Stimulated activated CD4-positive, alpha-beta T cell treated with anti-CD3 and anti-CD28 coated beads, Interleukin-15, amount 100 ng/mL, for 24 hours (primary cell): ENCODE measurements around the gene HDAC4.

Source experiments
- DNase-seq: peaks from one replicate; pipeline ENCODE4 v3.0.0-alpha.2; 2020

The HDAC4 gene

DNA sequence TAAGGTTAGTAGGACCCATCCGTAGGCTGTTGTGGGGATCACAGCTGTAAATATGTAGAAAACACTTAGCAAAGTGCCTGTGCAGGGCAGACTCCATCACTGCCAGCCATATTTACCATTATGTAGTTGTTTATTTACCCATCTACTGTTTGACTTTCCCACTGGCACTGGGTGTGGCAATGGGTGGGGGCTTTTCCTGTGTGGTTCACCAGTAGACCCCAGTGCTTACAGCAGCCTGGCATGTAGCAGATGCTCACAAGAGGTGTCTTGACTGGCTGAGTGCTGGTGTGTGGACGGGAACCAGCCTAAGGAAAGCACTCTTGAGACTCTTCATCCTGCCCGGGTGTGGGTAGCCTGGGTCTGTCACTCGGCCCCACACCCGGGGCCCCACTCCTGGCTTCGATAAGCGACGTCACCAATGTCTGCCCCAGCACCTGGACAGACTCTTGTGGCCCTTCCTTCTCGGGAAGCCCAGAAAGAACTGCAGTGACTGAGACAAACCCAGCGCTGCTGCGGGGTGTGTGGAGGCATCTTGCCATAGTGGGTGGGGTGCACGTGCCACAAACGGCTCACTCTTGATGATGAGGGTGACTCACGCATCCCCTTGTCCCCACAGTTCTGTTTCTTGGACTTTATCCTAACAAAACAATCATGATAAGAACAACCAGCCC is 78.3 kb downstream of the HDAC4 start:
- peak; percentile 32 for DNase-seq

- DNase-seq, result peak; percentile 70
Observed at GRCh38 chr2:239321596-239322415, 79.0 kb downstream of the HDAC4 start.

- no peak for DNase-seq
Observed at GRCh38 chr2:239318790-239319661, 81.8 kb downstream of the HDAC4 start.

- no peak for DNase-seq
Observed at GRCh38 chr2:239318151-239318611, 82.6 kb downstream of the HDAC4 start.

DNA sequence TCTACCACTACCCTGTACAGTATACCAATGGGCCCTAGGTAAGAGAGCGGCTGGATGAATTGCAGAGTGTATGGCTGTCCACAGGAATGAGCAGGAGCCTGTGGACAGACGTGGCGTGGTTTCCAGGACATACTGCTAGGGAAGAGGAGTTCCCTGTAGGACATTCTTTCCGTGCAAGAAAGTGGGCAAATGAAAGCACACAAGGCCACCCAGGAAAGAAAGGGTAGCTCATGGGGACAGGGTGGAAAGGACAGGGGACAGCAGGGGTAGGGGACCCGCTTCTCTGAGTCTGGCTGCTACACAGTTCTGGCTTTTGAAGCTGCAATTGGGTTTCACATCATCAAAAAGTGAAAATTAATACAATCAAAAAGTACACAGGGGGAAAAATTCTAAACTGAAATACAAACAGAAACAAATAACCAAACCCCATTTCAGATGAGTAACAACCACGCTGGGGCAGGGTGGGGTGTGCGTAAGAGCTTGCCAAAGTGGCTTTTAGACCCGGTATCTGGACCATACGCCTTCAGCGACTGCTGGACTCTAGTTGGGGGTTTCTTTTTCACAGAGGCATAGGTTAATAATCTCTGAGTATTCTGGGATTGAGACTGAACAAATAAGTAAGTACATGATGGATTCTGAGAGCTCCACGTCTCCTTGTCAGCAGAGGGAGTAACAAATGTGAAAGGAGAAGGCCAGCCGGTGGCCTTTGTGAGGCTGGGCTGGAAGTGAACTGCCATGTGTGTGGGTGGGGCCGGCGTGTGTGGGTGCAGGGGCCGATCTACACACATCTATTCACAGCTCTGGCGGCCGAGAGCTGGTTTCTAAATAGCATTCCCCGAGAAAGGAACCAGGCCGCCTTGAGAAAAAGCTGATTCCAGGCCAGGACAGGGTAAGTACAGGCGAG is 84.0 kb downstream of the HDAC4 start:
- DNase-seq, result no peak

GRCh38 chr2:239315308-239315707 is 85.5 kb downstream of the HDAC4 start:
- no peak for DNase-seq

GRCh38 chr2:239313776-239314175 is 87.0 kb downstream of the HDAC4 start:
- no peak for DNase-seq

DNA sequence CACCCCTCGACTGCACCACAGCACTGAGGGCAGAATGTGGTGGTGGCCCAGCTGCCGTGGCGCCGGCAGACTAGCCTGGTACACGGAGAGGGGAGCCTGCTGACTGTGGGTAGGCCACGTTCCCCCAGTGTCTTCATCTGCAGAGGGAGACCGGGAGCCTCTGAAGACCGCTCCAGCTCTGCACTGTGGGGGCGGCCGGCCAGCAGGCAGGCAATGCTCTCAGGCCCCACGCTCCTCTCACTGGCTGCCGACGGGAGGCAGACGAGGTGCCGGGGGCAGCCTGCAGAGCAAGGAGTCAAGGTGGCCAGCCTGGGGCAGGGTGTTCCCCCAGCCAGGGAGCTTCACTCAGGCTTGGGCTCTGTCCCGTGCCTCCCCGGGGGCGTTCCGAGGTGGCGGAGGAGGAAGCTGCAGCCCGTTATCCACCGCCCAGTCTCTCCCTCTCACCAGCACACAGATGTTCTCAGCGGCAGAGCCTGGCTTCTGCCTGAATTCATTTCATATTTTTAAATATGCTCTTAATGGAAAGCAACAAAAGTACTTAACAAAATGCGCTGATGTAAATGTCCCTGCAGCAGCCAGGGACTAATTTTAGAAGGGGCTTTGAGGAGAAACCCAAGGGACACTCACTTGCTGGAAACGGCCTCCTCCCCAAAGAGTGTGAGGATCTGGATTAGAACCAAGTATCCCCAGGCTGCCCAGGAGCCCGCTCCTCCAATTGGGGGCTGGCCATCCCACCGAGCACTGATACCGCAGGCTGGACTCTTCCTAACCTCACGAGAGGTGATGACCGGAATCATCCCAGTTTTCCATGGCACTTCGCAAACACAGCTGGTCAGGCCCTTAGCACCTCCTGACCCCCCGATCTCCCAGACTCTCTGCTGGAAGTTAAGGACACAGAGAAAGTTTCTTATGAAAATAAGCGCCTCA is 87.8 kb downstream of the HDAC4 start:
- peak; percentile 0 for DNase-seq

DNA sequence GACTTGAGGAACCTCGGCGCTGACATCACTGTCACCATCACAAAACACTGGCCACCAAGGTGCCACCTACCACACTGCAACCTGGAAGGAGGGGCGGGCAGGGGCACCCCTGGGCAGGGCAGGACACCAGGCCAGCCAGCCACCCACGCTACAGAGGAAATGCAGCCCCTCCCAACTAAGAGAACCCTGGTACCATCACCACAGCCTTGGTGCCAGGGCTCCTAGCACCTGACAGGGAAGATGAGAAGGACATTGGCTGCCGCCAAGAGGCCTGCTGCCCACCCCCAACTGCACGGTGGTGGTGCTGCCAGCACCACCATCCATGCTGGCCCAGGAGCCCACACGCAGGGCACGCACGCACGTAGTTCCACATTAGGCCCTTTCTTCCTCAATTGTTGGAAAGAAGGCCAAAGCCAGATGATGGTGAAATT is 88.7 kb downstream of the HDAC4 start:
- DNase-seq, result no peak

GRCh38 chr2:239311132-239312040 is 89.4 kb downstream of the HDAC4 start:
- no peak for DNase-seq

DNA sequence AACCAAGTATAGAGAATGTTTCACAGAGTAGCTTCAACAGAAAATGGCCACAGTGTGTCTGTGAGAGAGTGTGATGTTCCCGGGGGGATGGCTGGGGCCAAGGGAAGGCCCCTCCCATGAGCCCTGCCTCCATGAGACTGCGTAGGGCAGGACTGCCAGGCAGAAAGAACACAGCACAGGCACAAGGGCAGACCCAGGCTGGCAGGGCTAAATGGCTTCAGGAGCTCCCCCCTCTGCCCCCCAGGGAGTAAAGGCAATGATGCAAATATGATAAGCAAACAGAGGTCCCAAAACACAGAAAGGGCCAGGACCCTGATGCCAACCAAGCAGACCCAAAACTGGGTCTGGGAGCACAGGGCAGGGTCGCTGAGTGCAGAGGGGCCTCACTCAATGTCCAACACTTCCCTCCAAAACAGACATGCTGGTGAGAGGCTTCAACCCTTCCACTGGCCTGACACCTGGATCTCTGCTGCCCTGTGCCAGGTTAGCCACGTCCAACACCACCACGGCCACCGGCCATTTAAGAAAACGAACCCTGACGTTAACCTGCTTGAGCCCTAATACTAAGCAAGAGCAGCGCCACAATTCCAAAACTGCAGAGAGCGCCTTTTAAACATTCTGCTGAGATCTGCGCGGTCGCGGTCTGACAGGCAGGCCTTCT is 90.3 kb downstream of the HDAC4 start:
- DNase-seq, result no peak

DNA sequence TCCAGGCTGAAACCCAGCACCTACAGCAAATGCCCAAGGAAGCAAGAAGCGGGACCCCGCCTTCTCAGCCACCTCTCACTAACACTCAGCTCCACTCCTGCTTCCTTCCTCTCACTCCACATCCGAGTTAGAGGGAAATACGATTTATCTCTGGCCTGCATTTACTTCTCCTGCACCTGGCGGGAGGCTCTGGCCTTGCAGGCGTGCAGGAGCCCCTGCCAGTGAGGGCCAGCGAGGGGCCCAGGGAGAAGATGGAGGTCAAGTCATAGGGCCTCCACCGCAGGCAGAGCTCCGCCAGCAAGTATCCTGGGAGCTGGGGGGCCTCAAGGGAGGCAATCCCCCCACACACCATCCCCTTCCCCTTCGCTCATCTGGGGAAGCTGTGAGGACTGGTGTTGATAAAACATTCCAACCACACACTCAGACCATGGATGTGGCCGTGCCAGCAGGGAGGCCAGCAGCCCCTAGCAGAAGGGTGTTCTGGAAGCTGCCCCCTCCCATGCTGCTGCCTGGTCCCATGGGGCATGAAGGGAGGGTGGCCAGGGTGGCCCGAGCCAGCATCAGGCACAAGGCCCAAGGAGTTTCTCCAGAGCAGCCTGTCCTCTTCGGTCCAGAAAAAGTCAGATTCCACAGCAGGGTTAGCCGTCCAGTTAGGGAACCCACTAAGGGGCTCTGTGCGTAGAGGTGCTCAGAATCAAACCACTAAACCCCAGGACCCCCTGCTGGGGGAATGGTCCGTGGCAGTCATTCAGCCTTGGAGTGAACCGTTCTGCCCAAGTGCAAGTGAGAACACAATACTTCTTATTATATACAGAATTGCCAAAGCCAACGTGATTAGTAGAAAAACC is 91.2 kb downstream of the HDAC4 start:
- no peak for DNase-seq

DNA sequence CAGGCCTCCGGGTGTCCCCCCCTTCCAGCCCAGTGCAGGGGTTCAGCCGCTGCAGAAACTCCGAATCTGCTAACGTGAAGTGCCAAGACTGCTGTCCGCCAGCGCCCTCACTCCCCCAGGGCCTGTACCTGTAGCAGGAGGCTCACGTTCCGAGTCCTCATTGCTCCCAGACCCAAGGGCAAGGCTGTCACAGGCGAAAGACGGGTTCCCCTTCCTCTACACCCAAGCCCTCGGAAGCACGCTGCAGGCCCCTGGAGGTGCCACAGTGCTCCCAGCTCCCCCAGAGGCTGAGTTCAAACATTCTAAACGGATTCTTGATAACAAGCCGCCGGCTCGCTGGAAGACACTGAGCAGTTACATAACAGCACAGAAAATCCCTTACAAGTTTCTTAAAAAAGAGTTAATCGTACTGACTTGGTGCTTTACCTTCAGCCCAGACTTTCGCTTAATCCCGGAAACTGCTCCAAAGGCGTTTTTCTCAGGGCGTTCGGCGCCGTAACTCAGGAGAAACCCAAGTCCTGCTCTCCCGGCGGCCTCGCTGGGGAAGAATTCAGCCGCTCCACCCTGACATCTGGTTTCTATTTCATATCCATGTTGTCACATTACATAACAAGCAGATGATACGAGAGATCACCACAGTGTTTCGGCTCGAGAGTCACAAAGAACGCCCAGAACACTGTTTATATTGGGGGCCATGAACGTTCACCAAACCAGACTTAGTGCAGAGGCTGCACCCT is 92.0 kb downstream of the HDAC4 start:
- DNase-seq, result no peak

GRCh38 chr2:239307921-239308613 is 92.8 kb downstream of the HDAC4 start:
- no peak for DNase-seq

GRCh38 chr2:239307221-239307569 is 93.6 kb downstream of the HDAC4 start:
- no peak for DNase-seq

- no peak for DNase-seq
Observed at GRCh38 chr2:239306274-239307220, 94.3 kb downstream of the HDAC4 start.
